GM21526 (cell line): ENCODE results near the gene TOMM7.
A peak's percentile ranks its signal among the peaks of the same experiment; 100 is the strongest.

Experiments
- ATAC-seq: cut with Tn5 transposase; IDR thresholded peaks from one replicate; pipeline ENCODE4 v1.9.1; 2021; ENCODE audit warnings: moderate library complexity; ENCODE audit not compliant: unreplicated experiment, low FRiP score

TOMM7 gene

DNA sequence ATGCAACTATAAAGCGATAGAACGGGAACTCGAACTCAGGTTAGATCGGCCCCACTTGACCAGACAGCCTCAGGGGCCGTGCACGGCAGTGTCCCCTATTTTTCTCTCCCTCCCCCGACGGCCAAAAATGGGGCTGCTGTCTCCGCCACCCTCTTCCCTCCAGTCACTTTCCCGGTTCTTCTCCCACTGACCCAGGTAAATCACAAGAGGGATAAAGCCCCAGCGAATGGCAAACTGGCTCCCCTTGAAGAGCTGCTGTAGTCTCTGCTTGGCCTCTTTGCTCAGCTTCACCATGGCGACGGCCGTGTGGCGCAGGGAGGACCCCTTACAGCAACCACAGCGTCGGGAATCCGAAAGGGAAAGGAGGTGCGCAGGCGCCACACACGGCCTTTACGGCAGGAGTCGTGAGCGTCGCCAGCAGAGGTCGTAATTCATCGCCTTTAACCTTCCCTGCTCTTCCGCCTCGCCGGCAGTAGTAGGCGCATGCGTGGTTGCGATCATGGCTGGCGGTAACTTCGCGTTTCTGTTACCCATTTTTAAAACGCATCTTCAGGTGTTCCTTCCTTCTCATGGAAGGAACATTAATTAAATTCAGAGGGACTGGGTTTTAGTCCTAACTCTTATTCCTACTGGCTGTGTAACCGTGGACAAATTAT is at the start of gene TOMM7:
TSS of gene TOMM7 (minus strand) at position 364 of the 656 bp plus-strand sequence. CDS start at position 294, 70 bp downstream.
- ATAC-seq, result peak; percentile 73

- peak; percentile 97 for ATAC-seq
These were observed 49.6 kb upstream of the TOMM7 start for GRCh38 chr7:22872096-22872807.

- ATAC-seq, result peak; percentile 3
These were observed 49.0 kb upstream of the TOMM7 start for GRCh38 chr7:22871661-22872060.

- ATAC-seq, result no peak
These were observed 45.9 kb upstream of the TOMM7 start for GRCh38 chr7:22868509-22868908.

DNA sequence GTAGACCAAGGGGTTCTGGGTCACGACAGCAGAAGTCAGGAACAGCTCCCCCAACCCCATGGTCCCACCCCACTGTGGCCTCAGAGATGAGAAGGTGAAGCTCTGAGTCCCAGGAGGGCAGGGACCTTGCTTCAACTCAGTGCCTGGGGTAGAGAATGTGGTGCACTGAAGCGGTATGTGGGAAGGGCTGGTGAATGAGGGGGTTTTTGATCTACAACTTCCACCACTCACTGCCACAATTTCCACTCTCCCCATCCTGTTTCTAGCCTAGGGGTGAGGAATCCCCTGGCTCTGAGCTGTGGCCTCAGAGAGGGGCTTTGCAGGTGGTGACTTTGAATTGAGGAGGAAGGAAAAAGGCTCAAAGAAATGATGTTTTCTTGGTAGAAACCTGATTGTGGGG is 44.9 kb upstream of the TOMM7 start:
- no peak for ATAC-seq

- ATAC-seq, result no peak
These were observed 44.4 kb upstream of the TOMM7 start for GRCh38 chr7:22867003-22867402.

DNA sequence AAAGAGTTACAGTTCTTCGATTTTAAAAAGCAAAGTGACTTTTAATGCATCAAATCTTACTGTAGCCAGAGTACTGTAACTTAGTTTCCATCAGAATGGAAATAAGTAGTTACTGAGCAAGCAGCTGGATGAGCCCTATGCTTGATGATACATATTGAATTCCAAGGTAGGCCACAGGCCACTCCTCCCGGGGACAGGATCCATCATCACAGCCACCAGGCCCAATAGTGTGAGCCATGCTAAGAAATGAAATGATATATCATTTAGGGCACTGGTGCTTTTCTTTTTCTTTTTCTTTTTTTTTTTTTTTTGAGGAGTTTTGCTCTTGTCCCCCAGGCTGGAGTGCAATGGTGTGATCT is 42.9 kb upstream of the TOMM7 start:
- no peak for ATAC-seq

- no peak for ATAC-seq
These were observed 42.4 kb upstream of the TOMM7 start for GRCh38 chr7:22864855-22865601.

DNA sequence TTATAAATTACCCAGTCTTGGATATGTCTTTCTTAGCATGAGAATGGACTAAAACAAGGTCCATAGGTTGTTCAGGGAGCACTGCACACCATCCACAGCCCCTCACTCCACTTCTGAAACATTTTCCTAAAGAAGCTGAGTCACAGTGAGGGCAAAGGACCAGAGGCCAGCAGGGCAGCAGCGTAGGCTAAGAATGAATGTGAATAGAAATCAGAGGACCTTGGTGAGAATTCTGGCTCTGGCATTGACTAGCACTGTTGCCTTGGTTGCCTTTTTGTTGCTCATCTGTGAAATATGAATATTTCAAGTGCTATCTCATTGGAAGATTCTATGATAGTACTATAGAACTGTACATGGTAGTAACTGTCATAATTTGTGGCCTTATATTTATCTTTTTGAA is 41.7 kb upstream of the TOMM7 start:
- no peak for ATAC-seq

DNA sequence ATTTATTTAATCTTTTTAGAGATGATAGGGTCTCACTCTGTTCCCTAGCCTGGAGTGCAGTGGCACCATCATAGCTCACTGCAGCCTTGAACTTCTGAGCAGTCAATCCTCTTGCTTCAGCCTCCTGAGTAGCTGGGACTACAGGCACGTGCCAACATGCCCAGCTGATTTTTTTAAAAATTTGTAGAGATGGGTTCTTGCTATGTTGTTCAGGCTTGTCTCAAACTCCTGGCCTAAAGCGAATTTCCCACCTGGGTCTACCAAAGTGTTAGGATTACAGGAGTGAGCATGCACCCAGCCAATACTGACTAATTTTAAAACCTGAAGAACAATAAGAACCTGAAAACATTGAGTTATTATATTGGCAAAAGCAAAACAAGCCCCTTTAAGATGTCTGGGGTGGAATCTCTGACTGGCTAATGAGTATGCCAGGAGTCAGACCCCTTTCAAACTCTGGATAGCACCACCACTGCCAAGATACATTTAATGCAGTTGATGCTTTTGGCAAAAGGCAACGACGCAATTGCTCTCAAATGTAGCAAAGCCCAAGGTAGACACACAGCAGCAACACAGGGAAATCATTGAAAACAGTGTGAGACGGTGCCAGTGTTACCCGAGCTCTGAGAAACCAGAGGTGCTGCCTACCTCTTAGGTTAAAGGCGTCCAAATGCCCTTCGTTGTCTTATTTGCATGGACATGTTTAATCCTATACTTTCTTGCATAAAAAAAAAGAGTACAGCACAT is 40.7 kb upstream of the TOMM7 start:
- ATAC-seq, result no peak

GRCh38 chr7:22861576-22861975 is 38.9 kb upstream of the TOMM7 start:
- ATAC-seq, result no peak

- ATAC-seq, result no peak
These were observed 38.3 kb upstream of the TOMM7 start for GRCh38 chr7:22860784-22861482.

- no peak for ATAC-seq
These were observed 37.7 kb upstream of the TOMM7 start for GRCh38 chr7:22860337-22860736.

GRCh38 chr7:22859641-22860290 is 37.1 kb upstream of the TOMM7 start:
- no peak for ATAC-seq

GRCh38 chr7:22858640-22859561 is 36.3 kb upstream of the TOMM7 start:
- no peak for ATAC-seq

GRCh38 chr7:22858274-22858639 is 35.6 kb upstream of the TOMM7 start:
- no peak for ATAC-seq

- ATAC-seq, result no peak
These were observed 33.8 kb upstream of the TOMM7 start for GRCh38 chr7:22856416-22856815.

DNA sequence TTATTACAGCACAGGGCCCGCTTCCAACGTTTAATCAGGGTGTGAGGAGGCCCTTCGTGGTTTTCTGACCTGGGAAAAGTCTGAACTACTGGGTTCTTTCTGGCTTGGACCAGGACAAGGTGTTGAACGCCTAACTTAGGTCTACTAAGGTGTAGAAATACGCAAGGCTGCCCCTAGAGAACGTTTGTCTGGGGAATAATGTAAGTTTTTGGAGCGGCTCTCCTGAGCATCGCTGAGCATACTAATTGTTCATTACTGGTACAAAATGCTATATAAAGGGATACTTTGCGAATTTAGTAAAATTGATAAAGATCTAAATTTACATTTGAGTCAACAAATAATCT is 32.4 kb upstream of the TOMM7 start:
- peak; percentile 18 for ATAC-seq
